Mesendoderm (in vitro differentiated cells): ENCODE results near the gene TMEM185A.
"Not testable (repeated sequence)": the region's sequence is repeated elsewhere in the genome, so short reads cannot be mapped to it uniquely, and the experiment has no call there.

Experiments
- DNase-seq: peaks from one replicate; pipeline ENCODE4 v3.0.0; 2013
- H2AK5ac ChIP-seq: 2 replicates; pipeline ENCODE4 v1.6.1; 2013; ENCODE audit warnings: low read length, inconsistent platforms
- H2BK120ac ChIP-seq: 2 replicates; pipeline ENCODE4 v1.6.1; 2013; ENCODE audit warnings: low read depth, mild to moderate bottlenecking, low read length, moderate library complexity, mixed read lengths
- H2BK15ac ChIP-seq: replicated peaks from 2 replicates; pipeline ENCODE4 v1.6.1; 2013; ENCODE audit warnings: low read depth, mild to moderate bottlenecking, moderate library complexity
- H2BK5ac ChIP-seq: 2 replicates; pipeline ENCODE4 v1.6.1; 2013; ENCODE audit warnings: low read length, inconsistent platforms
- H3K18ac ChIP-seq: 2 replicates; pipeline ENCODE4 v1.6.1; 2013; ENCODE audit warnings: mild to moderate bottlenecking, low read length, mixed read lengths
- H3K23ac ChIP-seq: one replicate; pipeline ENCODE4 v1.6.1; 2013; ENCODE audit warnings: low read length
- H3K27ac ChIP-seq: 2 replicates; pipeline ENCODE4 v1.5.1; 2013; ENCODE audit warnings: low read depth, mild to moderate bottlenecking, inconsistent platforms, low read length, moderate library complexity
- H3K27me3 ChIP-seq: 2 replicates; pipeline ENCODE4 v1.6.1; 2013; ENCODE audit warnings: low read length, control low read depth, mild to moderate bottlenecking, inconsistent platforms; ENCODE audit not compliant: insufficient read depth, poor library complexity
- H3K36me3 ChIP-seq: 2 replicates; pipeline ENCODE4 v1.6.1; 2013; ENCODE audit warnings: low read length, inconsistent platforms; ENCODE audit not compliant: control insufficient read depth, insufficient read depth
- H3K4ac ChIP-seq: one replicate; pipeline ENCODE4 v1.6.1; 2013; ENCODE audit warnings: low read depth, mild to moderate bottlenecking, low read length, moderate library complexity
- H3K4me1 ChIP-seq: 2 replicates; pipeline ENCODE4 v1.6.1; 2013; ENCODE audit warnings: low read depth, low read length, inconsistent platforms; ENCODE audit not compliant: control insufficient read depth
- H3K4me2 ChIP-seq: 2 replicates; pipeline ENCODE4 v1.6.1; 2013; ENCODE audit warnings: low read length
- H3K4me3 ChIP-seq: 2 replicates; pipeline ENCODE4 v1.5.1; 2013; ENCODE audit warnings: mild to moderate bottlenecking, low read length
- H3K56ac ChIP-seq: one replicate; pipeline ENCODE4 v1.6.1; 2013; ENCODE audit warnings: low read length
- H3K79me1 ChIP-seq: 2 replicates; pipeline ENCODE4 v1.6.1; 2013; ENCODE audit warnings: low read length, inconsistent platforms
- H3K79me2 ChIP-seq: 2 replicates; pipeline ENCODE4 v1.6.1; 2013; ENCODE audit warnings: mild to moderate bottlenecking, low read length; ENCODE audit not compliant: control insufficient read depth, insufficient read depth
- H3K9ac ChIP-seq: 2 replicates; pipeline ENCODE4 v1.6.1; 2013; ENCODE audit warnings: low read length, inconsistent platforms
- H4K5ac ChIP-seq: one replicate; pipeline ENCODE4 v1.6.1; 2013; ENCODE audit warnings: low read length
- H4K8ac ChIP-seq: one replicate; pipeline ENCODE4 v1.6.1; 2013; ENCODE audit warnings: low read depth, mild to moderate bottlenecking, control low read depth, low read length, moderate library complexity
- WGBS: extraction: QIAGEN DNeasy Blood & Tissue Kit; methylation state at CpG from one replicate; pipeline ENCODE4 v1.1.7; 2013; ENCODE audit warnings: low lambda C conversion rate, missing lambda C conversion rate; ENCODE audit not compliant: insufficient coverage; ENCODE audit errors: extremely low coverage; 5-methylcytosine and 5-hydroxymethylcytosine counted together

TMEM185A gene

DNA sequence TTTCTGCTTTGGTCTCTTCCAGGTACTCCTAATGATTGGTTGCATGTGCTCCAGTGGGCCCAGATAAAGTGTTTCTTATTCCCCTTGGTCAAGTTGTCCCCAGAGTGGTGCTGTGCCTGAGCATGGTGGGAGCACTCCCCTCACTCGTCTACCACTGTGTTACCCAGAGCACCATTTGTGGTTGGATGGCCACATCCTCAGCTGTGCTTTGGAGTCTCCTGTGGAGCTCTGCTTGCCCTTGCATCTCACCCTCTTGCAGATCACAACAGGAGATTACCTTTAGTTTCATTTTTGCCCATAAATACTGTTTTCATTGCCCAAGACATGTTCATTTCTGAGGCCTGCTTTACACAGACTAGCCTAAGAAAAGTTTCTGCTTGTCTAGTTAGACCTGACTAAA, 81.1 kb downstream of the TMEM185A start:
- not testable (repeated sequence) for H3K27ac ChIP-seq, H3K23ac ChIP-seq, DNase-seq, H3K4me3 ChIP-seq, H3K4ac ChIP-seq, H3K36me3 ChIP-seq, H3K18ac ChIP-seq, H3K56ac ChIP-seq, H4K5ac ChIP-seq, H3K4me1 ChIP-seq, H3K27me3 ChIP-seq, H2BK120ac ChIP-seq, H4K8ac ChIP-seq, H3K79me1 ChIP-seq, H2AK5ac ChIP-seq, H3K9ac ChIP-seq, H2BK5ac ChIP-seq, H3K4me2 ChIP-seq, H2BK15ac ChIP-seq, H3K79me2 ChIP-seq
- WGBS = no CpG with 5 or more reads among the region's 1 CpG

DNA sequence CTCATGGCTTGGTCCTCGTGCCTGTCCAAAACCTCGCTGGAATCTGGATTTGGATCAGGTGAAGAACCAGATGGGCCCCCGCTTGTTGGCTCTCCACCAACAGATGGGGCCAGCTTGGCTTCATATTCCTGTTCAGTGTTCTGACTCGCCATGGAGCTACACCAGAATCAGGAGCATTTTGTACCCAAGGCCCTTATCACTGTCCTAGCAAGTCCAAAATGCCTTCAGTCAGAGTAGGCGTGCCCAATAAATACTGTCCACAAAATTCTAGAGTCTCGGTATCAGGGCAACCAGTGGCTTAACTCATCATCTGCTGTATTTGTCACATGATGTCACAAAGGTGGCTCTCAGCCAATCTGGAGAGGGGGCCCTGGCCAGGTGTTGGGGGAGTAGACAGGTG, 81.9 kb downstream of the TMEM185A start, which contains the start of gene HSFX3:
Gene HSFX3 (minus strand): TSS at position 224 of the 400 bp plus-strand sequence. CDS start 72 bp downstream, at position 152.
- H3K79me1 ChIP-seq, H2BK5ac ChIP-seq, H2BK120ac ChIP-seq, H3K23ac ChIP-seq, H3K4ac ChIP-seq, H3K36me3 ChIP-seq, H3K56ac ChIP-seq, H3K79me2 ChIP-seq, H2AK5ac ChIP-seq, H4K8ac ChIP-seq, H4K5ac ChIP-seq, DNase-seq, H2BK15ac ChIP-seq, H3K4me3 ChIP-seq, H3K4me2 ChIP-seq, H3K27ac ChIP-seq, H3K18ac ChIP-seq, H3K4me1 ChIP-seq, H3K27me3 ChIP-seq, H3K9ac ChIP-seq: not testable (repeated sequence)
- WGBS = no CpG with 5 or more reads among the region's 6 CpGs

DNA sequence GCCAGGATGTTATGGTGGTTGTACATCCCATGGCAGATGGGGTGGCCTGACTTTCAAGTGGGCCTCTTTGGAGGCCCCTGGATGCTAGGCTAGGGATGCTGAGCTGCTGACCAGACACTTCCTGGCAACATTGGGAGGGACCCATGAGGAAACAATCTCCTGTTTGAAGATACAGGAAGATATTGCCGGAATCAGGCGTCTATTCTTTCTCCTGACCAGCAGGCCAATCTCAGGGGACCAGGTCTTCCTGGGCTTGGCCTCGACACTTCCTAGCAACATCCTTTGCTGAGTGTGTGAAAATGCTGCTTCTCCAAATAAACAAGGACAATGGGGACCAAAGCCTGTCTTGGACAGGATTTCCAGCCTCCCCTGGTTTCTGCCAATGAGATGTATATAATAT, 83.8 kb downstream of the TMEM185A start:
- H3K79me2 ChIP-seq, H3K27me3 ChIP-seq, H3K18ac ChIP-seq, H3K4me3 ChIP-seq, H4K8ac ChIP-seq, H3K9ac ChIP-seq, H3K4me2 ChIP-seq, H2BK15ac ChIP-seq, H3K56ac ChIP-seq, H3K23ac ChIP-seq, H3K4me1 ChIP-seq, H2AK5ac ChIP-seq, H3K27ac ChIP-seq, H2BK5ac ChIP-seq, H4K5ac ChIP-seq, H3K4ac ChIP-seq, DNase-seq, H2BK120ac ChIP-seq, H3K79me1 ChIP-seq, H3K36me3 ChIP-seq: not testable (repeated sequence)
- WGBS = no CpG with 5 or more reads among the region's 3 CpGs

DNA sequence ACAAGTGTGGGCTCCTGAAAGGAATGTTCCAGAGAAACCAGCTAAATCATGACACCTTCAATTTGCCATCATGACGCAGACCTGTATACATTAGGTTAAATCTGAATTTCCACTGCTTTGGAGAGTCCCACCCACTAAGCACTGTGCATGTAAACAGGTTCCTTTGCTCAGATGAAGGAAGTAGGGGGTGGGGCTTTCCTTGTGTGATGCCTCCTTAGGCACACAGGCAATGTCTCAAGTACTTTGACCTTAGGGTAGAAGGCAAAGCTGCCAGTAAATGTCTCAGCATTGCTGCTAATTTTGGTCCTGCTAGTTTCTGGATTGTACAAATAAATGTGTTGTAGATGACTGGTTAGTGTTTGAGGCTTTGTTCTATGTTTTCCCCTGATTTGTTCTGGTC, 84.6 kb downstream of the TMEM185A start:
- not testable (repeated sequence) for H3K4ac ChIP-seq, H2AK5ac ChIP-seq, H3K79me2 ChIP-seq, H4K8ac ChIP-seq, H3K27ac ChIP-seq, H3K23ac ChIP-seq, H3K4me3 ChIP-seq, DNase-seq, H3K79me1 ChIP-seq, H3K56ac ChIP-seq, H3K27me3 ChIP-seq, H2BK15ac ChIP-seq, H3K9ac ChIP-seq, H4K5ac ChIP-seq, H2BK120ac ChIP-seq, H3K36me3 ChIP-seq, H3K18ac ChIP-seq, H2BK5ac ChIP-seq, H3K4me2 ChIP-seq, H3K4me1 ChIP-seq
- no CpG with 5 or more reads among the region's 1 CpG for WGBS
